Lung (tissue), 12 donors: ENCODE data around the gene ADCY5. TPM values are rescaled to one million over a fixed set of nuclear protein-coding genes. Genes with fewer than 3 reads are reported as not detected.

Source experiments
- ATAC-seq: fragments of 200-7000 bp; cut with Tn5 transposase; one replicate; pipeline ENCODE4 v1.9.1; 2020; ENCODE audit warnings: moderate number of reproducible peaks; ENCODE audit not compliant: insufficient read depth, low FRiP score
- DNase-seq, 3 donors: peaks; one replicate each; pipeline ENCODE4 v3.0.0-alpha.2; 2013 to 2017
- H3K27ac ChIP-seq, 2 donors: one replicate each; pipeline ENCODE4 v1.5.1; 2013; ENCODE audit warnings: mild to moderate bottlenecking in 2 of 2, moderate library complexity in 2 of 2, control low read depth in 1 of 2, inconsistent platforms in 1 of 2, low read depth in 1 of 2, low read length in 1 of 2
- H3K27me3 ChIP-seq, 3 donors: one replicate each; pipeline ENCODE4 v1.5.1; 2013; ENCODE audit warnings: low read length in 2 of 3; ENCODE audit not compliant: control insufficient read depth in 3 of 3, insufficient read depth in 3 of 3
- H3K36me3 ChIP-seq, 4 donors: one replicate each; pipeline ENCODE4 v1.5.1; 2013; ENCODE audit warnings: low read length in 4 of 4, mild to moderate bottlenecking in 1 of 4, moderate library complexity in 1 of 4; ENCODE audit not compliant: control insufficient read depth in 4 of 4, insufficient read depth in 4 of 4
- H3K4me1 ChIP-seq, 5 donors: one replicate each; pipeline ENCODE4 v1.5.1; 2013; ENCODE audit warnings: low read length in 5 of 5, mild to moderate bottlenecking in 2 of 5, moderate library complexity in 1 of 5; ENCODE audit not compliant: control insufficient read depth in 5 of 5, insufficient read depth in 5 of 5
- H3K4me3 ChIP-seq: one replicate; pipeline ENCODE4 v1.5.1; 2013; ENCODE audit warnings: mild to moderate bottlenecking, control low read depth, moderate library complexity
- H3K9ac ChIP-seq, 2 donors: one replicate each; pipeline ENCODE4 v1.5.1; 2013; ENCODE audit warnings: low read length in 2 of 2, control low read depth in 1 of 2; ENCODE audit not compliant: insufficient read depth in 1 of 2
- H3K9me3 ChIP-seq, 4 donors: one replicate each; pipeline ENCODE4 v1.5.1; 2013; ENCODE audit warnings: low read length in 3 of 4, mild to moderate bottlenecking in 1 of 4, moderate library complexity in 1 of 4; ENCODE audit not compliant: control insufficient read depth in 4 of 4, insufficient read depth in 3 of 4
- WGBS, 2 donors: extraction: QIAGEN DNeasy Blood & Tissue Kit; methylation state at CpG; one replicate each; pipeline ENCODE4 v1.1.7; 2013; 5-methylcytosine and 5-hydroxymethylcytosine counted together
- polyA plus RNA-seq, 2 donors: library from polyadenylated mRNA; stranded (reverse); fragments of 200-250 nt; gene quantifications; one replicate each; pipeline ENCODE4 v1.2.1, GENCODE V29; 2013
- total RNA-seq, 2 donors: library from RNA; depleted of rRNA in 1 of 2; stranded (reverse); fragments of >200 nt in 1 of 2; gene quantifications; one replicate each; pipeline ENCODE4 v1.2.1, GENCODE V29; 2014 to 2021
- TF ChIP-seq, protein P1 (sequence below): IDR thresholded peaks from 2 replicates; pipeline ENCODE4 v1.5.1; 2012; ENCODE audit warnings: mild to moderate bottlenecking; ENCODE audit errors: control extremely low read depth, extremely low read depth
- donor health status: control.
- donor health status: control.
- donor health status: Bipolar disorder and iron deficiency.
- donor health status: healthy.
- donor health status: DM: yes; HTN: yes; CAD: no.

The ADCY5 gene
- total and polyA plus RNA-seq, 4 donors = 1.2 to 8.4 (median 2.4) TPM

- ATAC-seq (no peak), DNase-seq (no peak)
- 74 to 93% methylated on average over 7 to 8 of the region's 8 CpGs for WGBS, 2 donors
These were observed 149.3 kb downstream of the ADCY5 start for GRCh38 chr3:123299581-123299980.

GRCh38 chr3:123298903-123299302 lies 150.0 kb downstream of the ADCY5 start:
- ATAC-seq = no peak

More at GRCh38 chr3:123299581-123299980, 149.3 kb downstream of the ADCY5 start:
- Histone ChIP-seq H3K4me3 (no peak overlapping the region), H3K9me3 (peaks cover 0 to 3% (median 0%) of the 10 kb centered on the region in 4 donors), H3K4me1 (no peaks in the 10 kb centered on the region), H3K27ac (no peak overlapping the region), H3K9ac (no peak overlapping the region), H3K27me3 (no peaks in the 10 kb centered on the region), H3K36me3 (peaks cover 0 to 16% (median 6%) of the 10 kb centered on the region in 4 donors)
- TF ChIP-seq, protein P1, sequence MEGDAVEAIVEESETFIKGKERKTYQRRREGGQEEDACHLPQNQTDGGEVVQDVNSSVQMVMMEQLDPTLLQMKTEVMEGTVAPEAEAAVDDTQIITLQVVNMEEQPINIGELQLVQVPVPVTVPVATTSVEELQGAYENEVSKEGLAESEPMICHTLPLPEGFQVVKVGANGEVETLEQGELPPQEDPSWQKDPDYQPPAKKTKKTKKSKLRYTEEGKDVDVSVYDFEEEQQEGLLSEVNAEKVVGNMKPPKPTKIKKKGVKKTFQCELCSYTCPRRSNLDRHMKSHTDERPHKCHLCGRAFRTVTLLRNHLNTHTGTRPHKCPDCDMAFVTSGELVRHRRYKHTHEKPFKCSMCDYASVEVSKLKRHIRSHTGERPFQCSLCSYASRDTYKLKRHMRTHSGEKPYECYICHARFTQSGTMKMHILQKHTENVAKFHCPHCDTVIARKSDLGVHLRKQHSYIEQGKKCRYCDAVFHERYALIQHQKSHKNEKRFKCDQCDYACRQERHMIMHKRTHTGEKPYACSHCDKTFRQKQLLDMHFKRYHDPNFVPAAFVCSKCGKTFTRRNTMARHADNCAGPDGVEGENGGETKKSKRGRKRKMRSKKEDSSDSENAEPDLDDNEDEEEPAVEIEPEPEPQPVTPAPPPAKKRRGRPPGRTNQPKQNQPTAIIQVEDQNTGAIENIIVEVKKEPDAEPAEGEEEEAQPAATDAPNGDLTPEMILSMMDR = no peak

GRCh38 chr3:123297627-123297899 lies 151.3 kb downstream of the ADCY5 start:
- Histone ChIP-seq H3K4me3 (no peak overlapping the region), H3K9ac (no peak overlapping the region), H3K9me3 (no peaks in the 10 kb centered on the region), H3K27me3 (no peaks in the 10 kb centered on the region), H3K27ac (no peak overlapping the region), H3K36me3 (peaks cover 0 to 11% (median 5%) of the 10 kb centered on the region in 4 donors), H3K4me1 (no peaks in the 10 kb centered on the region)
- DNase-seq (no peak), ATAC-seq (no peak)
- TF ChIP-seq, protein P1 = no peak
- 80 to 84% methylated on average over 6 of the region's 6 CpGs for WGBS, 2 donors

More at GRCh38 chr3:123298903-123299302, 150.0 kb downstream of the ADCY5 start:
- Histone ChIP-seq H3K9ac (no peak overlapping the region), H3K9me3 (no peaks in the 10 kb centered on the region), H3K27ac (no peak overlapping the region), H3K4me3 (no peak overlapping the region), H3K4me1 (no peaks in the 10 kb centered on the region), H3K27me3 (no peaks in the 10 kb centered on the region), H3K36me3 (peaks cover 0 to 16% (median 6%) of the 10 kb centered on the region in 4 donors)
- 71 to 75% methylated on average over 5 of the region's 5 CpGs for WGBS, 2 donors
- TF ChIP-seq, protein P1 = no peak
- no peak for DNase-seq

DNA sequence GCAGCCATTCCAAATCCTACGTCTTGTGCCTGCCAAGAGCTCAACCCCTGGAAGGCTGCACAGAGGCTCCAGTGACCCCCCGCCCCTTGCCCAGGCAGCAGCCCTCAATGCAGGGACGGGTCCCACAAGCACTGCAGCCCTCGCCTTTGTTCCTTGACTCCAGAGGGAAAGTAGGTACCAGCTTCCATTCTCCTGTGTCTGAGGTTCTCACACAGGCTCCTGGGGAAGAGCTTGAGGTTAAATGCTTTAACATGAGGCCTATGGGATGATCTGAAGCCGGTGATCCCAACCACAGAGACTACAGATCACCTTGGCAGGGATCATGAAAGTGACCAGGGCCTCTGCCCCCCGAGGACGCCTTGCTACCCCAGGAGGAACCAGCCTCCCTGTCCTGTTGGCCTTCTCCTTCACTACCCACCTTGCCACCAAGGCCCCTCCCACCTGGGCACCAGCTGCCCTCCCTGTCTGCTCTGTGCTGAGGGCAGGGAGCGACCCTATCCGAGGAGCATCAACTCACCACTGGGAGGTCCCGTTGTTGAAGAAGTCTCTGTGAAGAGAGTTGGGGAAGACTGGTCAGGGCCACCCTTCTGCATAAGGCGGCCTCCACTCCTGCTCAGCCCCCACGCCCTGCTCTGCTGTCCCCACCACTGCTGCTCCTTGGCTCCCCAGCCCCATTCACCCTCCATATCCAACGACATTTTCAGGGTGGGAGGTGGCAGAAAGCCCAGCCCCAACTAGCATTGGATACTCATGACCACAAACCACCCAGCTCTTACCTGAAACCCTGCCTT lies 151.9 kb downstream of the ADCY5 start:
- ATAC-seq = no peak
- no peak for DNase-seq
- no peak overlapping the region for H3K9ac ChIP-seq
- peaks cover 0 to 11% (median 4%) of the 10 kb centered on the region in 4 donors for H3K36me3 ChIP-seq
- H3K4me3 ChIP-seq = no peak overlapping the region
- H3K4me1 ChIP-seq = no peaks in the 10 kb centered on the region
- H3K9me3 ChIP-seq = no peaks in the 10 kb centered on the region
- no peak overlapping the region for H3K27ac ChIP-seq
- TF ChIP-seq, protein P1 = no peak
- H3K27me3 ChIP-seq = no peaks in the 10 kb centered on the region
- WGBS, 2 donors = 85 to 88% methylated on average over 13 of the region's 13 CpGs
